Bone marrow (tissue), 2 donors: ENCODE results near the gene CYP4F3.
"Not testable (repeated sequence)": the region's sequence is repeated elsewhere in the genome, so short reads cannot be mapped to it uniquely, and the experiment has no call there.

Experiments
- DNase-seq, 2 donors: peaks; one replicate each; lab custom pipeline; 2025; lab: John Stamatoyannopoulos, UW

Gene CYP4F3

GRCh38 chr19:15666883-15667282 is 26.2 kb downstream of the CYP4F3 start:
- no peak for DNase-seq

- DNase-seq, result no peak
These were observed 28.7 kb downstream of the CYP4F3 start for GRCh38 chr19:15669440-15669839.

- DNase-seq, result no peak
These were observed 29.2 kb downstream of the CYP4F3 start for GRCh38 chr19:15669891-15670290.

- DNase-seq, result no peak
These were observed 30.6 kb downstream of the CYP4F3 start for GRCh38 chr19:15671237-15671821.

GRCh38 chr19:15671891-15672579 is 31.3 kb downstream of the CYP4F3 start:
- DNase-seq, result no peak

GRCh38 chr19:15672580-15673175 is 32.0 kb downstream of the CYP4F3 start, which contains the start of gene CYP4F12:
Gene CYP4F12 (plus strand): TSS chr19:15673087. CDS start chr19:15673530, 443 bp downstream.
- DNase-seq, result no peak

GRCh38 chr19:15673176-15673654 is 32.5 kb downstream of the CYP4F3 start:
- DNase-seq, result no peak

- DNase-seq, result no peak
These were observed 34.9 kb downstream of the CYP4F3 start for GRCh38 chr19:15675560-15675959.

- no peak for DNase-seq
These were observed 38.4 kb downstream of the CYP4F3 start for GRCh38 chr19:15679089-15679488.

GRCh38 chr19:15679865-15680264 is 39.2 kb downstream of the CYP4F3 start:
- not testable (repeated sequence) for DNase-seq

- DNase-seq, result no peak
These were observed 40.0 kb downstream of the CYP4F3 start for GRCh38 chr19:15680478-15681322.

GRCh38 chr19:15683411-15683810 is 42.7 kb downstream of the CYP4F3 start:
- no peak for DNase-seq

GRCh38 chr19:15684828-15685227 is 44.1 kb downstream of the CYP4F3 start:
- DNase-seq, result no peak

- DNase-seq, result no peak
These were observed 56.0 kb downstream of the CYP4F3 start for GRCh38 chr19:15696654-15697194.

GRCh38 chr19:15701757-15702533 is 61.2 kb downstream of the CYP4F3 start:
- DNase-seq, result no peak

- peak in 1 of 2 donors; percentile 84 for DNase-seq
These were observed 61.8 kb downstream of the CYP4F3 start for GRCh38 chr19:15702534-15702930.
